ENCODE measurements around the gene SYN1. TPM values are rescaled to one million over a fixed set of nuclear protein-coding genes. Genes with fewer than 3 reads are reported as not detected.
A peak's percentile ranks its signal among the peaks of the same experiment; 100 is the strongest.

Gene SYN1
- total and polyA plus RNA-seq, 12 donors: 0.12 to 16.5 (median 3.8) TPM; not detected in 1

DNA sequence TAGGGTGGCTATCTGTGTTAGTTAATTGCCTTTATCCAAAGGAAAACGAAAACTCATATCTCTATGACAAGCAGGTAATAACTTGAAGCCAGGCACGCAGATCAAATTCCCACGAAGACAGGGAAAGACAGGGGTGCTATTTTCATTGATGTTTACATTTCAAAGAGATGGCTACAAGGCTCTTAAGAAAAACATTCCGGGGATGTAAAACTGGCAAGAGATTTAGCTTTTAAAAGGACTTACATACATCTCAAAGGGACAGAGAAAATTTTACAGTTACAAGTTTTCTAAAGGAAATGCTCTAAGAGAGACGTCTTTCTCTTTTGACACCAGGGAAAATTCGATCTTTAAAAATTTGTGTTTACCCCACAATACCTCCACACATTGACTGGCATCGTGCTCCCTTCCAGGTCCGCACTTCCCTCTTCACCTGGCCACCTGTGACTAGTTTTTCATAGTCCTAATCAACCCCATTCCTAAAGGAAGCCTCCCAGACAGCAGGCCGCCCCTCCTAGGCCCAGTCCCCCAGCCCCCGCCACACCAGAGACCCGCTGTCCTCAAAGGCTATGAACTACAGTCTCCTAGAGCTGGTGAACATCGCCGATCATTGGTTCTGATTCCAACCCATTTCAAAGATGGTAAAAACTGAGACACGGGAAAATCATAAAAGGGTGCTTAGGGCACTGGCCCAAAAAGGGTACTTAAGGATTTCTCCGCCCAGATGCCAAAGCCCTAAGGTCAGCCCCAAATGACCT is 59.3 kb downstream of the SYN1 start:
- no peak for DNase-seq
- peak overlapping the region in 2 of 4 donors; percentile 52 to 63 for H3K4me3 ChIP-seq
- 11 to 35% (median 20%) methylated on average over 14 to 15 of the region's 15 CpGs for WGBS, 4 donors
- peak overlapping the region in 4 of 5 donors; percentile 31 to 99 (median 89) for H3K27ac ChIP-seq
- intact Hi-C loops (cut with DNase I): loop anchor here in 1 of 2 donors (10.0 kb wide), 1 partner anchor 84 kb away; no protein-coding TSS in a partner anchor
- H3K4me1 ChIP-seq (replicated peaks in 1 of 2): no peaks in the 10 kb centered on the region
- H3K27me3 ChIP-seq: no peaks in the 10 kb centered on the region
- no peaks in the 10 kb centered on the region for H3K9me3 ChIP-seq (replicated peaks in 1 of 3)
- peaks cover 0 to 11% of the 10 kb centered on the region in 2 donors for H3K36me3 ChIP-seq (replicated peaks in 1 of 2)
- TF ChIP-seq CTCF (IDR thresholded peaks at IDR 0.05): no peak
- TF ChIP-seq POLR2A (IDR thresholded peaks at IDR 0.05): no peak

DNA sequence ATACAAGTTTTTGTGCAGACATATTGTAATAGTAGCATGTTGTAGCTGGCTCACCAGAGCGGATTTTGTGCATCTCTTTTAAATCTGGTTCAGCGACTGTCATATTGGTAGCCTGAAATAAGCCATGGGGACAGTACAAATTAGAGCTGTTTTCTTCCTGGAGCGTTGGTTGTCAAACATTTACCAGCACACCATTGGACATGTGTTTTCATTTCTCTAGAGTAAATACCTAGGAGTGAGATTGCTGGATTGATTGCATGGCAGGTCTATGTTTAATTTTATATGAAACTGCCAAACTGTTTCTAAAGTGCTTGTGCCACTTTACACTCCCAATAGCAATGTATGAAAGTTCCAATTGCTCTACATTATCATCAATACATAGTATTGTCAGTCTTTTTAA is 61.2 kb downstream of the SYN1 start:
- no peak overlapping the region for H3K4me3 ChIP-seq
- DNase-seq: no peak
- H3K4me1 ChIP-seq (replicated peaks in 1 of 2): no peaks in the 10 kb centered on the region
- H3K9me3 ChIP-seq (replicated peaks in 1 of 3): no peaks in the 10 kb centered on the region
- TF ChIP-seq POLR2A (IDR thresholded peaks at IDR 0.05) (no peak), CTCF (IDR thresholded peaks at IDR 0.05) (no peak)
- no peak overlapping the region for H3K27ac ChIP-seq
- H3K36me3 ChIP-seq (replicated peaks in 1 of 2): peaks cover 0 to 8% of the 10 kb centered on the region in 2 donors
- intact Hi-C loops (cut with DNase I): no loop called here
- H3K27me3 ChIP-seq: no peaks in the 10 kb centered on the region
- WGBS, 4 donors: 87 to 93% (median 91%) methylated on average over 3 of the region's 3 CpGs

DNA sequence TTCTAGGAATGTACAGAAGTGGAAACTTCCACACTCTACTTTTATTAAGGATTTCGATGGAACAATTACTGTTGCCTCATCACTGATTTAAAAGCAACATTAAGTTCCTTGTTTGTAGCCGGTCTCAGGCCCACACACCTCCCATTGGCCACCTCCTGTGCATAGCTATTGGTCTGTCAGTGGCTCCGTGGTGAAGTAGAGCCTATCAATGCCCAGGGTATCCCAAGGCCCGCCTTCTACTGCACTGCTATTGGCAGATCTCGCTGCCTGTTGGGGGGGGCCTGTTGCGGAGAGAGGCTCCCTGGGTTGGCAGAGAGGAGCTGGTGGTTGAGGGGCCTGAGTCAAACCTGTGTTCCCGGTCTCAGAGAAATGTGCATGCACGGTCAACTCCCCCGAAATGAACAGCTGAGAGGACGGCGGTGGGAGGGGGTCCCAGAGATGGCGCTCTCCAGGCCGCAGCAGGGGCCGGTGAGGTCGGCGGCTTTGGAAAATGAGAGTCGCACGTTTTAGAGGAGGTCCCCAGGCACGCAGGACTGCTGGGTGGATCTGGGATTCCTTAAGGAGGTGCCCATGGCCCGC is 63.5 kb downstream of the SYN1 start:
- DNase-seq: peak; percentile 87 to 97 (median 95)
- H3K27me3 ChIP-seq: no peaks in the 10 kb centered on the region

More for the DNA sequence above, 63.5 kb downstream of the SYN1 start:
- intact Hi-C loops (cut with DNase I): no loop called here
- H3K36me3 ChIP-seq (replicated peaks in 1 of 2): no peaks in the 10 kb centered on the region
- TF ChIP-seq POLR2A (IDR thresholded peaks at IDR 0.05) (peak; percentile 19 to 84), CTCF (IDR thresholded peaks at IDR 0.05) (no peak)
- no peaks in the 10 kb centered on the region for H3K9me3 ChIP-seq (replicated peaks in 1 of 3)
- WGBS, 4 donors: 0 to 40% (median 12%) methylated on average over 2 to 20 of the region's 20 CpGs
- no peaks in the 10 kb centered on the region for H3K4me1 ChIP-seq (replicated peaks in 1 of 2)
- peak overlapping the region in 2 of 4 donors; percentile 14 to 47 for H3K4me3 ChIP-seq
- H3K27ac ChIP-seq: peak overlapping the region; percentile 79 to 95 (median 85)
